ENCODE measurements around the gene ZNF239. TPM values are rescaled to one million over a fixed set of nuclear protein-coding genes. Genes with fewer than 3 reads are reported as not detected.

Gene ZNF239
- total and polyA plus RNA-seq, 2 of the 4 experiments (the other 2 are of a cell fraction): 7.4 to 12.7 TPM

GRCh38 chr10:43573250-43574000 is 991 bp downstream of the ZNF239 start:
- peak overlapping the region; percentile 52 for H3K9ac ChIP-seq (ENCODE audit: low read depth, low read length)
- no TSS peak for BruUV-seq (replicated peaks)
- no peaks in the 10 kb centered on the region for H3K27me3 ChIP-seq (ENCODE audit: control insufficient read depth, insufficient read depth, low read length)
- dilution Hi-C loops (cut with HindIII; ENCODE audit: low sequenced_read_pairs, unreplicated experiment) (no loop called here), intact Hi-C loops (cut with micrococcal nuclease) (no loop called here), in situ Hi-C loops (cut with MboI; ENCODE audit: low sequenced_read_pairs) (no loop called here)
- no peak overlapping the region for H2BK5ac ChIP-seq (ENCODE audit: low read depth, low read length, poor library complexity, severe bottlenecking)
- H3K18ac ChIP-seq (ENCODE audit: low read depth, low read length): no peak overlapping the region
- no peaks in the 10 kb centered on the region for H4K20me1 ChIP-seq (ENCODE audit: insufficient read depth, low read length)
- peak overlapping the region; percentile 23; the same call in 1 of the 2 replicates for H2AK5ac ChIP-seq (ENCODE audit: low read depth, low read length)
- ChIA-PET POLR2A (ENCODE audit: unreplicated experiment) (no interaction called here), CTCF (interaction anchor here (1.5 kb wide), 1 partner anchor 11 kb away, joined by 3 read pairs; no protein-coding TSS in a partner anchor)
- H3K4ac ChIP-seq (ENCODE audit: low read depth, low read length): peak overlapping the region; percentile 75
- peaks cover 6 to 7% of the 10 kb centered on the region in 2 experiments; a peak in 2 of 4 replicates for H3K79me1 ChIP-seq (ENCODE audit: low read depth in 1 of 2, low read length in 2 of 2)
- H4K5ac ChIP-seq (ENCODE audit: low read depth, low read length): no peak overlapping the region
- peak overlapping the region; percentile 51 for H2BK120ac ChIP-seq (ENCODE audit: low read depth, low read length)
- peak overlapping the region; percentile 67 for H2AK9ac ChIP-seq (replicated peaks; ENCODE audit: low read depth, low read length, poor library complexity)
- H3K36me3 ChIP-seq (ENCODE audit: control insufficient read depth, insufficient read depth, low read length): no peaks in the 10 kb centered on the region
- H3K4me2 ChIP-seq (ENCODE audit: low read depth, low read length): peak overlapping the region; percentile 70
- peak overlapping the region; percentile 46; the same call in 1 of the 2 replicates for H3K56ac ChIP-seq (ENCODE audit: extremely low read depth, insufficient read depth, low read length)
- peak; percentile 31 for DNase-seq
- H3K9me1 ChIP-seq (ENCODE audit: insufficient read depth, low read length): no peaks in the 10 kb centered on the region
- H2BK15ac ChIP-seq (ENCODE audit: low read depth, low read length): no peak overlapping the region
- H3K4me1 ChIP-seq (ENCODE audit: control insufficient read depth, insufficient read depth, low read length): no peaks in the 10 kb centered on the region
- H3K4me3 ChIP-seq (ENCODE audit: insufficient read depth, low read depth, low read length): peak overlapping the region; percentile 62
- H3K14ac ChIP-seq (replicated peaks; ENCODE audit: low read depth, low read length): peak overlapping the region; percentile 65
- H2AFZ ChIP-seq (replicated peaks; ENCODE audit: low read length, poor library complexity): peak overlapping the region; percentile 94
- no peak for ATAC-seq (ENCODE audit: low read depth)
- no CpG with 5 or more reads among the region's 14 CpGs for WGBS, 2 experiments (ENCODE audit: extremely low coverage in 2 of 2, insufficient read length in 1 of 2)
- peak overlapping the region; percentile 63 to 90 for H4K8ac ChIP-seq (ENCODE audit: low read depth in 2 of 2, low read length in 2 of 2)
- H2BK20ac ChIP-seq (ENCODE audit: low read depth, low read length): no peak overlapping the region; the same call in 1 of the 2 replicates
- peak overlapping the region; percentile 84 for H3K23ac ChIP-seq (ENCODE audit: low read depth, low read length)
- H4K91ac ChIP-seq (ENCODE audit: insufficient read depth, low read depth, low read length): peak overlapping the region; percentile 47
- TF ChIP-seq POLR2A (IDR thresholded peaks at IDR 0.05; ENCODE audit: low read depth, low read length) (no peak), MXI1 (IDR thresholded peaks at IDR 0.05; ENCODE audit: borderline replicate concordance, low read depth, low read length) (no peak), RFX5 (IDR thresholded peaks at IDR 0.05; ENCODE audit: low read depth, low read length) (no peak), BHLHE40 (IDR thresholded peaks at IDR 0.05; ENCODE audit: low read depth, low read length) (no peak), USF2 (IDR thresholded peaks at IDR 0.05; ENCODE audit: low read depth, low read length) (no peak)
- peak overlapping the region; percentile 21; the same call in 1 of the 2 replicates for H3K27ac ChIP-seq (ENCODE audit: insufficient read depth, low read length)
- H3K9me3 ChIP-seq (ENCODE audit: control insufficient read depth, insufficient read depth, low read length): no peaks in the 10 kb centered on the region

Data from IMR-90 (cell line).